B cell (primary cell): ENCODE data around the gene UBAC2. TPM values are rescaled to one million over a fixed set of nuclear protein-coding genes. Genes with fewer than 3 reads are reported as not detected.
A peak's percentile ranks its signal among the peaks of the same experiment; 100 is the strongest.

Experiments
- ATAC-seq: fragments of 200-7000 bp; cut with Tn5 transposase; one replicate; pipeline ENCODE4 v1.10.0; 2021; ENCODE audit warnings: low read depth, mild to moderate bottlenecking, moderate number of reproducible peaks, moderate library complexity
- CTCF ChIA-PET: fragments of 350-600 bp; sonication (Branson Sonifier 250); formaldehyde crosslinking; loops from one replicate; lab custom pipeline; 2021; ENCODE audit warnings: antibody characterized with exemption, inconsistent platforms; lab: Charles Lee
- POLR2A ChIA-PET: fragments of 350-600 bp; sonication (Branson Sonifier 250); formaldehyde crosslinking; loops from one replicate; lab custom pipeline; 2021; ENCODE audit warnings: antibody characterized with exemption; lab: Charles Lee
- DNase-seq: peaks from one replicate; pipeline ENCODE4 v3.0.0; 2013
- H2AFZ ChIP-seq: 2 replicates; pipeline ENCODE4 v1.6.1; 2012; ENCODE audit warnings: mild to moderate bottlenecking, low read depth, low read length; ENCODE audit not compliant: insufficient read depth, poor library complexity, severe bottlenecking
- H3K27ac ChIP-seq, 2 donors: 1 replicate in 1 of 2; 2 replicates in 1 of 2; pipeline ENCODE4 v1.5.1; 2012 to 2013; ENCODE audit warnings: low read length in 2 of 2, mild to moderate bottlenecking in 2 of 2, moderate library complexity in 1 of 2
- H3K27me3 ChIP-seq, 4 experiments: fragments of 200-600 bp in 1 of 4; sonication (generic) in 1 of 4; replicated peaks in 1 of 4; 1 replicate in 2 of 4; 2 replicates in 2 of 4; pipeline versions ENCODE4 v1.6.1 to v1.7.0; 2013 to 2016; ENCODE audit warnings: low read length in 3 of 4, mild to moderate bottlenecking in 2 of 4, mixed read lengths in 1 of 4, moderate library complexity in 1 of 4; ENCODE audit not compliant: insufficient read depth in 4 of 4, control insufficient read depth in 3 of 4; ENCODE audit errors: control extremely low read depth in 1 of 4
- H3K36me3 ChIP-seq, 2 experiments: replicated peaks in 1 of 2; 1 replicate in 1 of 2; 2 replicates in 1 of 2; pipeline versions ENCODE4 v1.6.1 to v1.7.1; 2013; ENCODE audit warnings: low read length in 1 of 2; ENCODE audit not compliant: insufficient read depth in 2 of 2, control insufficient read depth in 1 of 2; ENCODE audit errors: control extremely low read depth in 1 of 2, extremely low read depth in 1 of 2
- H3K4me1 ChIP-seq, 2 donors: fragments of 200-600 bp in 1 of 2; sonication (generic) in 1 of 2; 1 replicate in 1 of 2; 2 replicates in 1 of 2; pipeline versions ENCODE4 v1.5.1 to v1.6.1; 2013 to 2017; ENCODE audit warnings: low read length in 2 of 2; ENCODE audit not compliant: control insufficient read depth in 2 of 2, insufficient read depth in 2 of 2
- H3K4me2 ChIP-seq: replicated peaks from 2 replicates; pipeline ENCODE3; 2012; ENCODE audit warnings: mild to moderate bottlenecking, low read depth, low read length; ENCODE audit not compliant: poor library complexity, severe bottlenecking
- H3K4me3 ChIP-seq, 5 experiments: fragments of 200-600 bp in 1 of 5; sonication (generic) in 1 of 5; 1 replicate in 3 of 5; 2 replicates in 2 of 5; pipeline versions ENCODE4 v1.5.1 to v1.7.0; 2011 to 2016; ENCODE audit warnings: low read length in 4 of 5, mild to moderate bottlenecking in 4 of 5, low read depth in 2 of 5, control low read depth in 1 of 5, moderate library complexity in 1 of 5; ENCODE audit not compliant: insufficient read depth in 1 of 5; ENCODE audit errors: control extremely low read depth in 1 of 5, extremely low read depth in 1 of 5
- H3K79me2 ChIP-seq: fragments of 200-600 bp; sonication (generic); one replicate; pipeline ENCODE4 v1.6.0; 2016; ENCODE audit warnings: low read length; ENCODE audit not compliant: control insufficient read depth, insufficient read depth
- H3K9ac ChIP-seq: fragments of 200-600 bp; sonication (generic); 2 replicates; pipeline ENCODE4 v1.6.1; 2017; ENCODE audit warnings: mild to moderate bottlenecking, low read length, moderate library complexity
- H3K9me3 ChIP-seq, 3 donors: one replicate each; pipeline versions ENCODE4 v1.6.1 to v1.7.1; 2013; ENCODE audit warnings: low read length in 2 of 3; ENCODE audit not compliant: control insufficient read depth in 2 of 3, insufficient read depth in 1 of 3; ENCODE audit errors: control extremely low read depth in 1 of 3
- H4K20me1 ChIP-seq: 2 replicates; pipeline ENCODE4 v1.6.0; 2012; ENCODE audit warnings: mild to moderate bottlenecking, low read length; ENCODE audit not compliant: insufficient read depth, control insufficient read depth, poor library complexity, severe bottlenecking
- H3K27ac Mint-ChIP-seq: one replicate; pipeline ENCODE4 v1.8.0; 2021; ENCODE audit warnings: mixed read lengths
- H3K27me3 Mint-ChIP-seq: one replicate; pipeline ENCODE4 v1.8.0; 2021; ENCODE audit warnings: mixed read lengths
- H3K4me1 Mint-ChIP-seq: one replicate; pipeline ENCODE4 v1.8.0; 2021; ENCODE audit warnings: mixed read lengths
- H3K4me3 Mint-ChIP-seq: one replicate; pipeline ENCODE4 v1.8.0; 2021; ENCODE audit warnings: mixed read lengths
- H3K9me3 Mint-ChIP-seq: one replicate; pipeline ENCODE4 v1.8.0; 2022; ENCODE audit warnings: mixed read lengths; ENCODE audit not compliant: insufficient read depth
- CTCF ChIP-seq: fragments of 200-600 bp; IDR thresholded peaks from one replicate; pipeline ENCODE4 v1.8.0; 2022; ENCODE audit warnings: antibody characterized with exemption, mild to moderate bottlenecking
- EZH2 ChIP-seq: IDR thresholded peaks from 2 replicates; pipeline ENCODE4 v1.6.1; 2012; ENCODE audit warnings: borderline replicate concordance, low read depth, mild to moderate bottlenecking, moderate library complexity, low read length; ENCODE audit not compliant: insufficient read depth, poor library complexity, severe bottlenecking
- WGBS: methylation state at CpG from one replicate; pipeline ENCODE4 v1.1.5; 2013; ENCODE audit warnings: missing lambda C conversion rate; ENCODE audit not compliant: insufficient coverage; 5-methylcytosine and 5-hydroxymethylcytosine counted together
- intact Hi-C: fragments of 100-400 bp; cut with micrococcal nuclease; formaldehyde crosslinking; loops from one replicate; pipeline ENCODE4 v1.10.0; 2022
- polyA plus RNA-seq: library from polyadenylated mRNA; depleted of rRNA; stranded (reverse); fragments of >200 nt; gene quantifications from 2 replicates; pipeline ENCODE4 v1.2.3, GENCODE V29; 2012
- total RNA-seq, 2 donors: library from RNA; stranded (reverse); fragments of 120-200 nt in 1 of 2; gene quantifications; 1 replicate in 1 of 2; 2 replicates in 1 of 2; pipeline versions ENCODE4 v1.2.3 to v1.2.4, GENCODE V29; 2013 to 2022

Gene UBAC2
- total and polyA plus RNA-seq, 2 donors (not counting 1 experiment from before 2014, with no cell fraction given) = 56.3 to 60.8 TPM

- Mint-ChIP-seq H3K27ac (peak overlapping the region; percentile 87), H3K9me3 (no peaks in the 10 kb centered on the region), H3K4me3 (peak overlapping the region; percentile 90), H3K27me3 (no peaks in the 10 kb centered on the region), H3K4me1 (peaks cover 74% of the 10 kb centered on the region)
- DNase-seq = peak; percentile 58
- no CpG with 5 or more reads among the region's 3 CpGs for WGBS
- H3K27me3 ChIP-seq = no peaks in the 10 kb centered on the region
- peaks cover 5% of the 10 kb centered on the region for H4K20me1 ChIP-seq
- H3K79me2 ChIP-seq = peaks cover 85% of the 10 kb centered on the region
- POLR2A ChIA-PET = interaction anchor here (1.3 to 3.3 kb wide), 3 partner anchors 33 to 56 kb away, joined by 4 to 17 read pairs (median 15); partner anchors contain the start of gene UBAC2
- peak overlapping the region; percentile 60 to 98 (median 79) for H3K4me3 ChIP-seq
- H3K4me1 ChIP-seq = peaks cover 47 to 54% of the 10 kb centered on the region in 2 donors
- intact Hi-C loops = loop anchor here (1.0 to 10.0 kb wide), 2 partner anchors 52 to 348 kb away; partner anchors contain the start of gene CLYBL
- no peak overlapping the region for H2AFZ ChIP-seq
- peak overlapping the region; percentile 84 for H3K4me2 ChIP-seq
- peak overlapping the region; percentile 84 for H3K9ac ChIP-seq
- peak overlapping the region; percentile 86 to 90 for H3K27ac ChIP-seq
- CTCF ChIA-PET = interaction anchor here (0.9 to 9.6 kb wide), 14 partner anchors 11 to 286 kb away, joined by 3 to 109 read pairs (median 10); partner anchors contain the start of gene UBAC2
- peaks cover 0 to 39% of the 10 kb centered on the region in 2 experiments for H3K36me3 ChIP-seq
- TF ChIP-seq EZH2 (no peak), CTCF (no peak)
- peak; percentile 21 for ATAC-seq
- peaks cover 0 to 2% (median 0%) of the 10 kb centered on the region in 3 donors for H3K9me3 ChIP-seq
Observed at GRCh38 chr13:99256709-99257108, 56.1 kb downstream of the UBAC2 start.

- H3K4me3 ChIP-seq = peak overlapping the region; percentile 60 to 98 (median 79)
- peaks cover 0 to 2% (median 0%) of the 10 kb centered on the region in 3 donors for H3K9me3 ChIP-seq
- H3K9me3 Mint-ChIP-seq = no peaks in the 10 kb centered on the region
- peaks cover 0 to 35% of the 10 kb centered on the region in 2 experiments for H3K36me3 ChIP-seq
- peaks cover 47 to 58% of the 10 kb centered on the region in 2 donors for H3K4me1 ChIP-seq
- TF ChIP-seq CTCF (no peak), EZH2 (no peak)
- WGBS = no CpG with 5 or more reads among the region's 2 CpGs
- H2AFZ ChIP-seq = no peak overlapping the region
- H4K20me1 ChIP-seq = peaks cover 2% of the 10 kb centered on the region
- ChIA-PET POLR2A (interaction anchor here (1.4 to 3.3 kb wide), 3 partner anchors 25 to 56 kb away, joined by 5 to 17 read pairs (median 15); partner anchors contain the start of gene UBAC2), CTCF (interaction anchor here (0.6 to 9.6 kb wide), 10 partner anchors 10 to 180 kb away, joined by 3 to 109 read pairs (median 10); partner anchors contain the start of gene UBAC2)
- H3K4me2 ChIP-seq = peak overlapping the region; percentile 84
- peak overlapping the region; percentile 24 for H3K27ac Mint-ChIP-seq
- no peaks in the 10 kb centered on the region for H3K27me3 Mint-ChIP-seq
- DNase-seq (no peak), ATAC-seq (no peak)
- peaks cover 85% of the 10 kb centered on the region for H3K79me2 ChIP-seq
- peak overlapping the region; percentile 84 for H3K9ac ChIP-seq
- H3K27ac ChIP-seq = peak overlapping the region; percentile 86 to 90
- peak overlapping the region; percentile 90 for H3K4me3 Mint-ChIP-seq
- H3K27me3 ChIP-seq = no peaks in the 10 kb centered on the region
- intact Hi-C loops = loop anchor here (10.0 kb wide), 1 partner anchor 348 kb away; the partner anchor contains the start of gene CLYBL
- peaks cover 75% of the 10 kb centered on the region for H3K4me1 Mint-ChIP-seq
Observed at GRCh38 chr13:99257291-99257690, 56.6 kb downstream of the UBAC2 start.
